NCI-H1105 (cell line): ENCODE data around the gene RFC5.
A peak's percentile ranks its signal among the peaks of the same experiment; 100 is the strongest.
"Not testable (repeated sequence)": the region's sequence is repeated elsewhere in the genome, so short reads cannot be mapped to it uniquely, and the experiment has no call there.

Experiments used
- DNase-seq: peaks from one replicate; lab custom pipeline; 2025; lab: John Stamatoyannopoulos, UW

RFC5 gene, protein sequence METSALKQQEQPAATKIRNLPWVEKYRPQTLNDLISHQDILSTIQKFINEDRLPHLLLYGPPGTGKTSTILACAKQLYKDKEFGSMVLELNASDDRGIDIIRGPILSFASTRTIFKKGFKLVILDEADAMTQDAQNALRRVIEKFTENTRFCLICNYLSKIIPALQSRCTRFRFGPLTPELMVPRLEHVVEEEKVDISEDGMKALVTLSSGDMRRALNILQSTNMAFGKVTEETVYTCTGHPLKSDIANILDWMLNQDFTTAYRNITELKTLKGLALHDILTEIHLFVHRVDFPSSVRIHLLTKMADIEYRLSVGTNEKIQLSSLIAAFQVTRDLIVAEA

GRCh38 chr12:118016424-118017264 lies at the start of gene RFC5:
Gene RFC5 (plus strand): TSS chr12:118016703. CDS start chr12:118016828, 125 bp downstream.
- peak; percentile 99 for DNase-seq

DNA sequence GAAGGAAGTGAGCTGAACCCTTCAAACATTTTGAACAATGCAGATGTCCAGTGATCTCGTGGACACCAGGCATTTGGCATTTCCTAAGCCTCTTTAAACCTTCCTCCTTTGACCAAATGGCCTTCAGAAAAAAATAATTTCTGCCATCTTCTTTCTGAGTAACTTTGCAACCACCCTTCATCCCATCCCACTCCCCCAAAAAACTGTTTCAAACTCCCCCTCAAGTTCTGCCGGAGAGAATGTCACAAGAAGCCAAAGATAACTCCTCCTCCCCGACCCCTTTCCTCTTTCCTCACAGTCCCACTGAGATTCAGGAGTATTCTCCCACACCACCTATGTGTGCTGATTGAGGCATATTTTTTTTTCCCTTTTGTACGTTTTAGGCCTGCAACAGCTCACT lies 49.5 kb upstream of the RFC5 start:
- no peak for DNase-seq

- DNase-seq: no peak
Measured at GRCh38 chr12:117967512-117967911, 49.0 kb upstream of the RFC5 start.

- DNase-seq: no peak
Measured at GRCh38 chr12:117968151-117968789, 48.2 kb upstream of the RFC5 start.

- peak; percentile 98 for DNase-seq
Measured at GRCh38 chr12:117968826-117969659, 47.5 kb upstream of the RFC5 start, which contains the start of gene KSR2. Gene KSR2 (minus strand): TSS chr12:117968990. CDS start chr12:117968255, 735 bp downstream.

- DNase-seq: no peak
Measured at GRCh38 chr12:117970334-117970733, 46.2 kb upstream of the RFC5 start.

GRCh38 chr12:117972301-117972700 lies 44.2 kb upstream of the RFC5 start:
- no peak for DNase-seq

- no peak for DNase-seq
Measured at GRCh38 chr12:117975006-117975405, 41.5 kb upstream of the RFC5 start.

DNA sequence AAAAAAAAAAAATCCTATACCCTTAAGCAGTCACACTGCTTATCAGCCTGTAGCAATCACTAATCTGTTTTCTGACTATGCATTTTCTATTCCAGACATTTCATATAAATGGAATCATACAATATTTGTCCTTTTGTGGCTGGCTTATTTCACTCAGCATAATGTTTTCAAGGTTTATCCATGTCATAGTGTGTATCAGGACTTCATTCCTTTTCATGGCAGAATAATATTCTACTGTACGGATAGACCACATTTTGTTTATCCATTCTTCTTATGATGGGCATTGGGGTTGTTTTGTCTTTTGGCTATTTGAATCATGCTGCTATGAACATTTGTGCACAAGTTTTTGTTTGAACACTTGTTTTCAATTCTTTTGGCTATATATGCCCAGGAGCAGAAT lies 39.1 kb upstream of the RFC5 start:
- no peak for DNase-seq

- no peak for DNase-seq
Measured at GRCh38 chr12:117980616-117981015, 35.9 kb upstream of the RFC5 start.

DNA sequence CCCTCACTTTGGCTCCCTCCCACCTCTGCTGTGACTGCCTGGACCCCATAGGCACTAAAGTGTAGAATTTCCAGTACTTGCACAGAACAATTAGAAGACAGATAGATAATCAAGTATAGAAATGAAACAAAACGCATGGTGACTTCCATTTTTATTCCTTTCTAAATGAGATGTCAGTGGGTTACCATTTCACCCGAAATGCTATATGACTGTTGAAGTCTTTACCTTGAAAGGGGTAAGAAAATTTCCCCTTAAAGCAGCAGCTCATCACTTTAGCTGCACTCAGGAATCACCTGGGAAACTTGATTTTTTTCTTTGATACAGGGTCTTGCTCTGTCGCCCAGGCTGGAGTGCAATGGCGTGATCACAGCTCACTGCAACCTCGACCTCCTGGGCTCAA lies 35.2 kb upstream of the RFC5 start:
- no peak for DNase-seq

DNA sequence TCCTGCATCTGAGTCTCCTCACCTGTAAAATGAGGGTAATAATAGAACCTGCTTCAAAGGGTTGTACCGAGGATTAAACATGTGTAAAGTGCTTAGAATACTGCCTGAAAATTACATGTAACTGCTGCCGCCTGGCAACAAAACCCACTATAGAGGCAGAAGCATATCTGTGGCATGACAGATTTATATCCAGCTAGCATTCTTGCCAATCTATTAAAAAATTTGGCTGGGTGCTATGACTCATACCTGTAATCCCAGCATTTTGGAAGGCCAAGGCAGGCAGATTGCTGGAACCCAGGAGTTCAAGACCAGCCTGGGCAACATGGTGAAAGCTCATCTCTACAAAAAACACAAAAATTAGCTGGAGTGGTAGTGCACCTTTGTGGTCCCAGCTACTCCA lies 31.3 kb upstream of the RFC5 start:
- DNase-seq: no peak

GRCh38 chr12:117986705-117987469 lies 29.6 kb upstream of the RFC5 start:
- DNase-seq: no peak

DNA sequence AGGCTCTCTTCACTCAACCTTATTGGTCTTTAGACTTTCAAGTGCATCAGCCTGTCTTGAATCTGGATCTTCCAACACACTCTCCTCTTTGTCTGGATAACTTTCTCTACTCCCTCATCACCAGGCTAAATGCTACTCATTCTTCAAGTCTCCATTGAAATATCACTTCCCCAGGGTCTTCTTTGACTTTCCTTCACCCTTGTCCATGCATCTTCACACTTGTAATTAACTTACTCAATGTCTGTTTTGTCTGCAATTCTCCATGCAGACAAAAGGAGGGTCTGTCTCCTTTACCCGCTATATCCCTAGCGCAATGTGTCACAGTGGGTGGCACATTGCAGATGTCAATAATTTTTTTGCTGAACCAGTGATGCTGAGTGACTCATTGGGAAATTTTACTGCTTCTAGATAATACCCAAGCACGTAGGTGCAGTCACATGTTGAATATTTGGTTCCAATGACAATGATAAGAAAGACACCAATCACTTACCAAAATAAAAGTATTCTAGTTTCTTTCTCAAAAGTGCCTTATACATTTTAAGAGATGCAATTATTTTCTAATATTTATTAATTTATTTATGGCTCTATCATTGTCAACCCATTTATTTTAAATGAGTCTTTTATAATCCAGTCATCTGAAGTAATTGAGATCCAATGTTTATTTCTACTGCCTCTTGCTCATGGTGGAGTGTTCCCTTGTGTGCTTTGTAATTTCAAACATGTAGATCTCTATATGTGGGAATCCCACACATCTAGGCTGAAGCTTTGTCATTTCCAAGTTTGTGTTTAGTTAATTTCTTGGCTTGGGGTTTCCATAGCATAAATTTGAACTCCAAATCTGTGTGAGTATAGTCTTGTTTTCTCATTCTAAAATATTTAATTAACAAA lies 21.7 kb upstream of the RFC5 start:
- no peak for DNase-seq

DNA sequence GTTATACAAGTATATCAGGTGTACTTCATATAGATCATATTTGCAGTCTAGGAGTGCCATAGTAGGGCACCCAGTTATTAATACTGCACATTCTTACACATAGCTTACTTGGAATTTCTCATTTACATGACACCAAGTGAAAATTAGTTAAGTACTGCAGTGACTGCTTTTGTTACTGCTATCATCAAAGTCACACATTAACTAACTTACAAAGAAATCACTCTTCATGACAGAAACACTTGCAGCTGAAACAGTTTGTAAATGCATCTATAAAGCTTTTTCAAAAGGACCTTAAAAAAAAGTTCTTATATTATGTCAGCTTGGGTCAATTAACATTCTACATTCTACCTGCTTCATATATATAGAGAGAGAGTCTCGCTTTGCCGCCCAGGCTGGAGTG lies 17.8 kb upstream of the RFC5 start:
- DNase-seq: no peak

- not testable (repeated sequence) for DNase-seq
Measured at GRCh38 chr12:117999806-118000205, 16.7 kb upstream of the RFC5 start.

GRCh38 chr12:118010903-118011302 lies 5.6 kb upstream of the RFC5 start:
- no peak for DNase-seq

- no peak for DNase-seq
Measured at GRCh38 chr12:118011377-118011776, 5.1 kb upstream of the RFC5 start.

DNA sequence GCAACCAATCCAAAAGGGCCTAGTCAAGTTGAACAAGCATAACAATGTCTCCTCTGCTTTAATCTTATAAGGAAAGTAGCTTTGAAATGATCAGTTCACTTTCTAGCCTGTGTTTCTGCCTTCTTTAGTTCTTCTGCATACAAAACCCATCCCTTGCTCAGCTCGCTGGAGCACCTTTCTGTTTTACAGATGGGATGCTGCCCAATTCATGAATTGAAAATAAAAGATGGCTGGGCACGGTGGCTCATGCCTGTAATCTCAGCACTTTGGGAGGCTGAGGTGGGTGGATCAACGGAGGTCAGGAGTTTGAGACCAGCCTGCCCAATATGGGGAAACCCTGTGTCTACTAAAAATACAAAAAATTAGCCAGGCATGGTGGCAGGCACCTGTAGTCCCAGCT lies 4.5 kb upstream of the RFC5 start:
- no peak for DNase-seq

DNA sequence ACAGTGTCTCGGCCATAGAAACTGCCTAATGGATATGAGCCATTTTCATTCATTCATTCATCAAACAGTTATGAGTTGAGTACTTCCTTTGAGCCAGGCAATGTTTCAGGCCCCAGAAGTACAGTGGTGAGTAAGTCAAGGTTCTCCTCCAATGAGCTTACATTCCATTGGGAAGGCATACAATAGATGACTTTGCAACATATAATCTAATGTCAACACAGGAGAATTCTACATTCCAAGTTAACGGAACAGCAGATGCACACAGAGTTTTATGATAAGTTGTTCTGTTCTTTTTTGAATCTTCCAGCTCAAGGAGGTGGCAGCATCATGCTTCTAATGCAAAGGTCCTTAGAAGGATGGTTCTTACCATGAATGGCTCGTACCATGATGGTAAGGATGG lies 3.2 kb upstream of the RFC5 start:
- DNase-seq: no peak
